Kidney epithelial cell (primary cell): ENCODE measurements around the gene SOX9. TPM values are rescaled to one million over a fixed set of nuclear protein-coding genes. Genes with fewer than 3 reads are reported as not detected.

Experiments
- DNase-seq: peaks from one replicate; pipeline ENCODE4 v3.0.0-alpha.2; 2010; ENCODE audit warnings: low read depth
- H3K27me3 ChIP-seq: 2 replicates; pipeline ENCODE4 v1.6.0; 2011; ENCODE audit warnings: low read length; ENCODE audit not compliant: control insufficient read depth, insufficient read depth
- H3K36me3 ChIP-seq: 2 replicates; pipeline ENCODE4 v1.5.1; 2011; ENCODE audit warnings: low read length; ENCODE audit not compliant: control insufficient read depth, insufficient read depth
- H3K4me3 ChIP-seq: 2 replicates; pipeline ENCODE4 v1.5.1; 2011; ENCODE audit warnings: low read depth, mild to moderate bottlenecking, control low read depth, low read length
- total RNA-seq: library from RNA; depleted of rRNA; stranded (reverse); fragments of >200 nt; gene quantifications from 2 replicates; pipeline ENCODE4 v1.2.3, GENCODE V29; 2015
- TF ChIP-seq, protein P1 (sequence below): IDR thresholded peaks from 2 replicates; pipeline ENCODE4 v1.5.1; 2011; ENCODE audit warnings: mild to moderate bottlenecking, moderate library complexity, low read length, control low read depth, inconsistent platforms; ENCODE audit not compliant: insufficient read depth, poor library complexity, severe bottlenecking

SOX9 gene
- total RNA-seq, 1 donor from 2014 or later, result 65.9 TPM

DNA sequence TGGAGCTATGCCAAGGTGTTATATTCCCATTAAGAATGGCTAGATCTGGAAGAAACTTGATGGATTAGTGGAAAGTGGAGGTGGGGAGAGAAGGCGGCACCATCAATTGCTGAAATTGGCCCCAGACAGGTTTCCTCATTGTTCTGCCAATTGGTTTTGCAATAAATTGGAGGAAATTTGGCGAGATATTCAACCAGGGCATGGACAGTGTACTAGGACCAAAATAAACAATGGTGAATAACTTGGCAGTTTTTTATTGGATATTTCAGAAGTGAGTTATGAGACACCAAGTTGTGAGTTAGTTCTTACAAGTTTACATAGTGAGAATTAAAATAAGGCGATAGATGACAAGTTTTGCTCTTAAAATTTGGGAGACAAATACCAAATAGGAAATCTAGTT is 41.1 kb upstream of the SOX9 start:
- H3K27me3 ChIP-seq, result no peaks in the 10 kb centered on the region
- TF ChIP-seq, protein P1, sequence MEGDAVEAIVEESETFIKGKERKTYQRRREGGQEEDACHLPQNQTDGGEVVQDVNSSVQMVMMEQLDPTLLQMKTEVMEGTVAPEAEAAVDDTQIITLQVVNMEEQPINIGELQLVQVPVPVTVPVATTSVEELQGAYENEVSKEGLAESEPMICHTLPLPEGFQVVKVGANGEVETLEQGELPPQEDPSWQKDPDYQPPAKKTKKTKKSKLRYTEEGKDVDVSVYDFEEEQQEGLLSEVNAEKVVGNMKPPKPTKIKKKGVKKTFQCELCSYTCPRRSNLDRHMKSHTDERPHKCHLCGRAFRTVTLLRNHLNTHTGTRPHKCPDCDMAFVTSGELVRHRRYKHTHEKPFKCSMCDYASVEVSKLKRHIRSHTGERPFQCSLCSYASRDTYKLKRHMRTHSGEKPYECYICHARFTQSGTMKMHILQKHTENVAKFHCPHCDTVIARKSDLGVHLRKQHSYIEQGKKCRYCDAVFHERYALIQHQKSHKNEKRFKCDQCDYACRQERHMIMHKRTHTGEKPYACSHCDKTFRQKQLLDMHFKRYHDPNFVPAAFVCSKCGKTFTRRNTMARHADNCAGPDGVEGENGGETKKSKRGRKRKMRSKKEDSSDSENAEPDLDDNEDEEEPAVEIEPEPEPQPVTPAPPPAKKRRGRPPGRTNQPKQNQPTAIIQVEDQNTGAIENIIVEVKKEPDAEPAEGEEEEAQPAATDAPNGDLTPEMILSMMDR, result no peak
- no peak overlapping the region for H3K4me3 ChIP-seq
- no peak for DNase-seq
- no peaks in the 10 kb centered on the region for H3K36me3 ChIP-seq

DNA sequence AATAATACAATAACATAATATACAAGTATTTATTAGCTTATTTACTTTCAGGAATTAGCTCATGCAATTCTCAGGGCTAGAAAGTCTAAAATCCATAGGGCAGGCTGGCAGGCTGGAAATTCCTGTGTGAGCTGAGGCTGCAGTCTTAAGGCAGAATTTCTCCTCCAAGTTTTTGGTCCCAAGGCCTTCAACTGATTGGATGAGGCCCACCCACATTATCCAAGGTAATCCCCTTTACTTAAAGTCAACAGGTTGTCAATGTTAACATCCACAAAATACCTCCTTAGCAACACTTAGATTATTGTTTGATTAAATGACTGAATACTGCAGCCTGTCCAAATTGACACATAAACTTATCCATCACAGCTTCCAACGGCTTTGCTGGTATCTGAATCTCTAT is 32.9 kb upstream of the SOX9 start:
- Histone ChIP-seq H3K27me3 (no peaks in the 10 kb centered on the region), H3K36me3 (no peaks in the 10 kb centered on the region), H3K4me3 (no peak overlapping the region)
- no peak for DNase-seq
- TF ChIP-seq, protein P1, result no peak

DNA sequence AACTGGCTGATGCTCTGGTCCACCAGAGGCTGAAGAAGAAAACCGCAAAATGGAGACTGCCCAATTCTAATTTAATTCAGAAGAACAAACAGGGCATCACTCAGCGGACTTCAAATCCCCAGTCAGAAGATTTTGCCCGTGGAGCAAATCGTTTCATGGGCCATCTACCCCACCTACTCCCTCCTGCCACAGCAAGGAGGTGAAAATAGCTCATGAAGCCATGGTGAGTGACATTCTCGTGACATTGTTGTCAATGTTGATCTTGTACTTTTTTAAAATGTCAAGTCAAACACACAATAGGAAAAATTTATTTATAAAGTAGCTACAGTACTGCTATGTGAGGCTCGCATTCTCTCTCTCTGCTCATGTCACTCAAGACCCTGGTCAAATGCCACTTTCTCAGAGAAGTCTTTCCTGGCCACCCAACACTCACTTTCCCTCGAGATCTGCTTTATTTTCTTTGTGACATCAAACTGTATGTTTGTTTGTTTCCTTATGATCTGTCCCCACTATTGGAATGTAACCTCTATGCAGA is 31.3 kb upstream of the SOX9 start:
- Histone ChIP-seq H3K4me3 (no peak overlapping the region), H3K36me3 (no peaks in the 10 kb centered on the region), H3K27me3 (no peaks in the 10 kb centered on the region)
- TF ChIP-seq, protein P1, result no peak
- no peak for DNase-seq

DNA sequence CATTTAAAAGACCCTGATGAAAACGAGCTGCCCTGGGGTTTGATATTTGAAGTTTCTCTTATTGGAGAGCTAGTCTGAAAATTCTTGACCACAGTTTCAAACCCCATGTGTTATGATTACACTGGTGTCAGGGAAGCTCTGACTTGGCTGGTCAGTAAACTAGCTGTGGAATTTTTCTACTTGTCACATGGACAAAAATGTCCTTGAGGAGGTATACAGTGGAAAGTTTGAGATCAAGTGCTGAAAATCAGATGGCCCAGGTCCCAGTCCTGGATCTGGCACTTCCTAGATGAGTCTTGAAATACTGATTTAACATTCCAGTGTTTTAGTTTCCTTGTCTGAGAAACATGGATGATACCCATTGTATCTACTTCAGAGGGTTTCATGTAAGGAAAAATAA is 30.7 kb upstream of the SOX9 start:
- H3K4me3 ChIP-seq, result no peak overlapping the region
- DNase-seq, result no peak
- H3K27me3 ChIP-seq, result no peaks in the 10 kb centered on the region
- no peaks in the 10 kb centered on the region for H3K36me3 ChIP-seq
- TF ChIP-seq, protein P1, result no peak

DNA sequence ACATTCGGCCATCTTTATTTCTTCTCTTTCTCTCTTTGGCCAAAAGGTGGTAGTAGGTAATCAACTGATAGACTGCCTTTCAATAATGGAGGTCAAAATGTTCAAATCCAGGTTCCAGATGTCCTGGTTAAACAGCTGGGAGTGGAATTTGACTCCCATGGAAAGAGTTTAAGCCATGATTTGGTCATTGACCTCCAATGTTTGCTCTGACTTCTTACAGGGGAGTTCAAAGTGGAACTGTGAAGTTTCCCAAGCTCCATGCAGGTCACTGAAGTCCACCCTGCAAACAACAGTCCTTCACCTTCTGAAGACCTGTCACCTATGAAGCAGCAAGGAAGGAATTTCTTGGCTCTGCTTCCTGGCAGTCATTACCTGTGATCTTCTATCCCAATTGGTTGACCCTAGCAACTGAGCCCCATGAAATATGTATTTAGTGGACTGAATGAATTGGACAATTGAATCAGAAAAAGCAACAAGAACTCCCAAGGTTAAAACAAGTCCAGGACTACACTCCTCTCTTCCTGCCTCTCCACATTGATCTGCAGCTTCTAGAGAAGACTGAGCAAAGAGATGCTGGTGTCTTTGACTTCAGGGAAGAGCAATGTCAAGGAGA is 28.0 kb upstream of the SOX9 start:
- no peaks in the 10 kb centered on the region for H3K27me3 ChIP-seq
- no peaks in the 10 kb centered on the region for H3K36me3 ChIP-seq
- no peak for DNase-seq
- TF ChIP-seq, protein P1, result no peak
- H3K4me3 ChIP-seq, result no peak overlapping the region

DNA sequence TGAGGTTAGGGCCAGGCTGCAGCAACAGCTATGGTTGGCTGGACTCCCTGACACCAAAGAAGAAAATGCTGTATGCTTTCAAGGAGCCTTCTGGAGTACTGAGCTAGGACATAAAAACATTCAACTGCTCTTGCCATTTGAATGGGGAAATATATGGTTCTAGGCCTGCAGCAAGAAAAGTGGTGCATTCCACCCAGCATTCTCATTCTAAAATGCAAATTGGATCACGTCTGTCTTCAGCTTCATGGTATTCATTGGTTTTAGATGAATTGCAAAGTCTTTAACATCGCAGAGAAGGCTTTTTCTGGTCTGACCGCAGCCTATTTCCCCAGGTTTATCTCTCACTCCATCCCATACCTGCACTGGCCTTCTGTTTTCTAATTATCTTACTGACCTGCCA is 27.1 kb upstream of the SOX9 start:
- no peaks in the 10 kb centered on the region for H3K27me3 ChIP-seq
- DNase-seq, result no peak

More for the DNA sequence above, 27.1 kb upstream of the SOX9 start:
- Histone ChIP-seq H3K4me3 (no peak overlapping the region), H3K36me3 (no peaks in the 10 kb centered on the region)
- TF ChIP-seq, protein P1, result no peak
